T-helper 1 cell treated with Interleukin-12 subunit alpha and Interleukin-12 subunit beta and Interleukin-4 antibody, amounts not matched to agents 30 μg/mL and 1 μg/mL, for 36 hours (primary cell): ENCODE measurements around the gene MT1B.

Source experiments
- H3K27ac Mint-ChIP-seq: one replicate; pipeline ENCODE4 v1.8.0; 2021; ENCODE audit warnings: mild to moderate bottlenecking, mixed read lengths
- H3K27me3 Mint-ChIP-seq: one replicate; pipeline ENCODE4 v1.8.0; 2021; ENCODE audit warnings: low read depth, mixed read lengths
- H3K36me3 Mint-ChIP-seq: one replicate; pipeline ENCODE4 v1.8.0; 2021; ENCODE audit warnings: low read depth, mixed read lengths
- H3K4me1 Mint-ChIP-seq: one replicate; pipeline ENCODE4 v1.8.0; 2021; ENCODE audit warnings: low read depth, mixed read lengths
- H3K4me3 Mint-ChIP-seq: one replicate; pipeline ENCODE4 v1.8.0; 2021; ENCODE audit warnings: mild to moderate bottlenecking, moderate library complexity, mixed read lengths
- H3K9me3 Mint-ChIP-seq: one replicate; pipeline ENCODE4 v1.8.0; 2021; ENCODE audit warnings: mixed read lengths

MT1B gene

DNA sequence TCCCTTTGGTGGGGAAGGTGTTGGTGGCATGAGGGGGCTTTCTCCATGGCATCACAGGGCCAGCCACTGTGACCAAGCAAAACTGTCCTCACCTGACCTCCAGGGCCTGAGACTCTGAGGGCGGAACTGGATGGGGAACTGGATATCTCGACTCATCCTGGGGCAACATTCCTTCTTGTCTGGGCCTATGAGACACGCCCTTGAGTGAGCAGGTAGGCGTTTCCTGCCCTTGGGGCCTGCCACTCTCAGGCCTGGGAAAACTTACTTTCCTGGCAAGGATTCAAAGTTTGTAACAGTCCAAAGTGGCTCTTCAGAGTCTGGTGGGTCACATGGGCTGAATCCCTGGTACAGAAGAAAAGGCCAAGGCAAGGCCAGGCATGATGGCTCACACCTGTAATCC, 40.2 kb downstream of the MT1B start:
- Mint-ChIP-seq H3K4me3 (no peak overlapping the region), H3K36me3 (peaks cover 4% of the 10 kb centered on the region), H3K4me1 (no peaks in the 10 kb centered on the region), H3K27ac (no peak overlapping the region), H3K9me3 (peaks cover 3% of the 10 kb centered on the region), H3K27me3 (peaks cover 8% of the 10 kb centered on the region)

DNA sequence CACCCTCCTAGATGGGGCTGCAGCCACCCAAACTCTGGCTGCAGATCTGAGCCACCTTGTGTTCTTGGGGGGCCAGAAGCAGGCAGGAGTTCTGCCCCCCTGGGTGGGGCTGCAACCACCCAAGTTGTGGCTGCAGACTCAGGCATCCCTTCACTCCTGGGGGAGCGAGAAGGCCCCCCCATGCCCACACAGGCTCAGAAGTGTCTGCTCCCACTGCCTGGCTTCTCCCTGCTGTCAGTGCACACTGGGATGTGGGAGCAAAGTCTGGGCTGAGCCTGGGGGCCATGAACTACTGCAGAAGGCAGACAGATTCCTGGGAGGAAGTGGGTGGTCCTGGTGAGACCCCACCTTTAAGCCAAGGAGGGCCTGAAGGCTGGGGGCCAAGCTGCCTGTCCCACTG, 43.6 kb downstream of the MT1B start:
- Mint-ChIP-seq H3K36me3 (no peaks in the 10 kb centered on the region), H3K4me1 (no peaks in the 10 kb centered on the region), H3K27ac (no peak overlapping the region), H3K9me3 (no peaks in the 10 kb centered on the region), H3K4me3 (no peak overlapping the region), H3K27me3 (no peaks in the 10 kb centered on the region)

DNA sequence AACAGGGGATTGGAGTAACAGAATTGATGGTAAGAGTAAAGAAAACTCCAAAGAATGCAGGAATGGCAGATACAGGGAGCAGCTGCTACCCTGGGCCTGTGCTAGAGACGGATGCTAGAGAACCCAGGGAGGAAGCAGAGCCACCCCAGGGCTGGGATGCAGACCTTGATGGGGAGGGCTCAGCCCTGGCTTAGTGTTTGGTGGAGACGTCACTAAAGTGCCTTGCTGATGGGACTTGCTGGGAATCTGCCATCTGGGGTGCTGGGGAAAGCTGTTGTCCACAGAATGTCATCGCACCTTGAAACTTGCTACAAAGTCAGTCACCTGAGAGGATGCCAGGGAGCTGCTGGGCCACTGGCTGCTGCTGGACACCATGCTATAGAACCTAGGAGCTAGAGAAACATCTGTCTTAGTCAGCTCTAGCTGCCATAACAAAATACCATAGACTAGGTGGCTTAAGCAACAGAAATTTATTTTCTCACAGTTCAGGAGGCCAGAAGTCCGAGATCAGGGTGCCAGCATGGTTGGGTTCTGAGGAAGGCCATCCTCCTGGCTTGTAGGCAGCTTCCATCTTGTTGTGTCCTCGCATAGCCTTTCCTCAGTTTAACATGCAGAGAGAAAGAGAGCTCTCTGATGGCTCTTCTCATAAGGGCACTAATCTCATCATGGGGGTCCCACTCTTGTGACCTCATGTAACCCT, 45.9 kb downstream of the MT1B start:
- H3K27ac Mint-ChIP-seq = no peak overlapping the region
- H3K27me3 Mint-ChIP-seq = no peaks in the 10 kb centered on the region
- no peak overlapping the region for H3K4me3 Mint-ChIP-seq
- H3K9me3 Mint-ChIP-seq = no peaks in the 10 kb centered on the region
- peaks cover 5% of the 10 kb centered on the region for H3K4me1 Mint-ChIP-seq
- no peaks in the 10 kb centered on the region for H3K36me3 Mint-ChIP-seq

DNA sequence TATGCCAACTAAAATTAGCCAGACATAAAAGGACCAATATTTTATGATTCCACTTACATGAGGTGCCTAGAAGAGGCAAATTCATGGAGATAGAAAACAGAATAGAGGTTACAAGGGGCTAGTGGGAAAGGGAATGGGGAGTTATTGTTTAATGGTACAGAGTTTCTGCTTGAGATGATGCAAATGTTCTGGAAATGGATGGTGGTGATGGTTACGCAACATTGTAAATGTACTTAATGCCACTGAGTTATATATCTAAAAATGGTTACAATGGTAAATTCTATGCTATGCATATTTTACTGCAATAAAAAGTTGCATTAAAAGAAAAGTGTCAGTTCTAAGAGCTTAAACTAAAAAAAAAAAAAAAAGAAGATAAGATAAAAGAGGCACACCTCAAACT, 48.5 kb downstream of the MT1B start:
- H3K4me1 Mint-ChIP-seq = peaks cover 5% of the 10 kb centered on the region
- no peaks in the 10 kb centered on the region for H3K9me3 Mint-ChIP-seq
- no peaks in the 10 kb centered on the region for H3K27me3 Mint-ChIP-seq
- no peak overlapping the region for H3K4me3 Mint-ChIP-seq
- no peak overlapping the region for H3K27ac Mint-ChIP-seq
- no peaks in the 10 kb centered on the region for H3K36me3 Mint-ChIP-seq

DNA sequence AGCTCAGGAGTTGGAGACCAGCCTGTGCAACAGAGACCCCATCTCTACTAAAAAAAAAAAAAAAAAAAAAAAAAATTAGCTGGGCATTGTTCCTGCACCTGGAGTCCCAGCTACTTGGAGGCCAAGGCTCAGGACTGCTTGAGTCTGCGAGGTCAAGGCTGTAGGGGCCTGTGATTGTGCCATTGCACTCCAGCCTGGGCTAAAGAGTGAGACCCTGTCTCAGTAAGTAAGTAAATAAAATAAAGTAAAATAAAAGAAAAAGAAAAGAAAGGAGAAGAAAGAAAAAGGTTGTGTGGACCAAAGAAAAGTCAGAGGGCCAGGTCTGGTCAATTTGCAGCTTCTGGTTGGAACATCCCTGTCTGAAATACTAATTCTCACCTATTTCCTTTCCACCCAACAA, 48.9 kb downstream of the MT1B start:
- no peaks in the 10 kb centered on the region for H3K27me3 Mint-ChIP-seq
- no peaks in the 10 kb centered on the region for H3K36me3 Mint-ChIP-seq
- H3K4me3 Mint-ChIP-seq = no peak overlapping the region
- H3K9me3 Mint-ChIP-seq = no peaks in the 10 kb centered on the region
- peaks cover 5% of the 10 kb centered on the region for H3K4me1 Mint-ChIP-seq
- no peak overlapping the region for H3K27ac Mint-ChIP-seq

DNA sequence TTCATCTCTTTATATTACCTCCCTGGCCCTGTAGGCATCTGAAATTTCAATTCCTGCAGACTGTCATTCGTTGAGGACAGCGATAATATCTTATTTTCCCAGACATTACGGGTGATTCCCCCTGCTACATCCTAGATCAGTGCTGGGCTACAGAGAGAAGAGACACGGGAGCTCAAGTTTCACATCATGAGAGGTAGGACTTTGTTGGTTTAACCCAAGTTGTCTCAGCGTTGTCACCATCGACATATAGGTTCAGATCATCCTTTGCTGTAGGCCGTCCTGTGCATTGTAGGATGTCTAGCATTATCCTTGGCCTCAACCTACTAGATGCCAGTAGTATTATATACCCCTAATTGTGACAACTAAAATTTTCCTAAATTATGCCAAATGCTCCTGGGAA, 49.8 kb downstream of the MT1B start:
- Mint-ChIP-seq H3K36me3 (no peaks in the 10 kb centered on the region), H3K4me1 (peaks cover 5% of the 10 kb centered on the region)

More for the DNA sequence above, 49.8 kb downstream of the MT1B start:
- no peak overlapping the region for H3K4me3 Mint-ChIP-seq
- no peak overlapping the region for H3K27ac Mint-ChIP-seq
- no peaks in the 10 kb centered on the region for H3K9me3 Mint-ChIP-seq
- H3K27me3 Mint-ChIP-seq = no peaks in the 10 kb centered on the region
